NCI-H2029 treated with DMSO at 0.1 percent for 48 hours (cell line): ENCODE data around the gene PPP1R12A.
A peak's percentile ranks its signal among the peaks of the same experiment; 100 is the strongest.

Experiments used
- DNase-seq: peaks from one replicate; lab custom pipeline; 2025; lab: John Stamatoyannopoulos, UW

The PPP1R12A gene

DNA sequence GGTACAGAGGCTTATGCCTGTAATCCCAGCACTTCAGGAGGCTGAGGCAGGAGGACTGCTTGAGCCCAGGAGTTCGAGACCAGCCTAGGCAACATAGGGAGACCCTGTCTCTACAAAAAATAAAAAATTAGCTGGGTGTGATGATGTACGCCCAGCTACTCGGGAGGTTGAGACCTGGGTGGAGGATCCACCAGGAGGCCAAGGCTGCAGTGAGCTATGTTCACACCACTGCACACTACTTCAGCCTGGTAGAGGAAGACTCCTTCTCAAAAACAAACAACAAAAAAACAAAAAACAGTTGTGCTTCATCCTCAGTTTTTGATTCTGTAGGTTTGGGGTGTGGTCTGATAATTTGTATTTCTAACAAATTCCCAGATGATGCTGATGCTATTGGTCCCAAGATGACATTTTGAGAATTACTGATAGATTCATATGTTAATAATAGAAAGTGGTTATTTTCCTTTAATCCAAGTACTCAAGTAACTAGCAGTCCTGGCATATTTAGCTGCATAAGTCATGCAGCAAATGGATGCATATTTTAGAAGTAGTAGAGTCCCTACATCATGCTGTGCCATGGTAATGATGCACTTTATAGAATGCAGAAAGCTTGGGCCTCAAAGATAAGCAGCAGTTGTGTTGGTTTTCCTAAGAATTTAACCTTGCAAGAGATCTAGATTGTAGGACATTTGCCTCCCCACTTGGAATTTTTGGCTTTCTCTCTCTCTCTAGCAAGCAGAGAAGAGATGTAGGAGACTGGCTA is 168.0 kb downstream of the PPP1R12A start:
- DNase-seq, result no peak

DNA sequence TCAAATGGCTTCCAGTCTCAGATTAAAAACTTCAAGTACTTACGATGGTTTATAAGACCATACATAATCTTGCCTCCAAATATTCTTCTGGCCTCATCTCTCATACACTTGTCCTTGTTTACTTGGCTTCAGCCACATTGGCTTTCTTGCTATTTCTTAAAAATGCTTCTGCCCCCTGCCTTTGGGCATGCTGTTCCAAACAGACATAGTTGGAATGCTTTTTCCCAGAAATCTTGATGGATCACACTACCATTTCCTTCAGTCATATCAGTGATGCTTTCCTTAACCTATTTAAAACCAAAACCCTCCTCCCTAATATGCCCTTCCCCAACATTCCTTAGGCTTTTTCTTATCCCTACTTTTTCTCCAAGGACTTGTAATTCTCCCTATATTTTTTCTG is 169.7 kb downstream of the PPP1R12A start:
- no peak for DNase-seq

DNA sequence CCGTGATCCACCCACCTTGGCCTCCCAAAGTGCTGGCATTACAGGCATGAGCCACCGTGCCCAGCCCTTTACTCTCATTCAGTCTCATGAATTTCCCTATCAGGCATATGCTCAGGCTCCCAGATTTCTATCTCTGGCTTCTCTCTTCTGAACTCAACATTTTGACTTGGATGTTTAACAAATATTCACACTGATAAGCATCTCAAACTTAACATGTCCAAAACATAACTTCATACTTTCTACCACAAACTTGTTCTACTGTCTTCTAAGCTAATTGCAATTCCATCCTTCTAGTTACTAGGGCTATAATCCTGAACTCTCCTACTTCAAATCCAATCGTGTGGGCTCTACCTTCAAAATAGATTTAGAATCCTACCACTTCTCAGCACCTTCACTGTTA is 170.3 kb downstream of the PPP1R12A start:
- no peak for DNase-seq

DNA sequence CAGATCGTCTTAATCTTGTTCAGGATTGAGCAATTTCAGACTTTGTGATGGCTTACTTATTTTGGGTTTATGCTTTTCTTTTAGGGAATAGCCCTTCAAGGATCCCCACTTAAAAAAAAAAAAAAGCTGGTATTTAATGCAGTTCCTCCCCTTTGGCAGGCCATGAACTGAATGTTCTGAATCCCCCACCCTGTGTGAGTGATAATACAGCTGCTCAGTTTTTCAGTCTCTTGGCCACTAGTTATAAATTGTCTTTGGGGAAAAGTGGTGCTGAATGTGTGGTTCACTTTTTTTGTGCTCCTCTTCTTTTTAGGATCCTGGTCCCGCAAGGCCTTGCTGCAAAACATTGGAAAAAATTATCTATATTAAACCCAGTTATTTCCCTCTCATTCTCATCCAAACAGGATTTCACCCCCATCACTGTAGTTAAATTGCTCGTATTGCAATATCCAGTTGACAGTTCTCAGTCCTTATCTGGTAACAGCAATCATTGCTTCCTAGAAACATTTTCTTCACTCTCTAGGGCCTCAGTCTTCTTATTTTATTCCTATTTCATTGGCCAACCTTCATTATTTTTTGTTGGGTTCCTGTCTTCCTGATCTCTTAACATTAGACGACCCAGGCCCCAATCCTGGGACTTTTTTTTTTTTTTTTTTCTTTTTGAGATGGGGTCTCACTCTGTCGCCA is 171.0 kb downstream of the PPP1R12A start:
- no peak for DNase-seq

DNA sequence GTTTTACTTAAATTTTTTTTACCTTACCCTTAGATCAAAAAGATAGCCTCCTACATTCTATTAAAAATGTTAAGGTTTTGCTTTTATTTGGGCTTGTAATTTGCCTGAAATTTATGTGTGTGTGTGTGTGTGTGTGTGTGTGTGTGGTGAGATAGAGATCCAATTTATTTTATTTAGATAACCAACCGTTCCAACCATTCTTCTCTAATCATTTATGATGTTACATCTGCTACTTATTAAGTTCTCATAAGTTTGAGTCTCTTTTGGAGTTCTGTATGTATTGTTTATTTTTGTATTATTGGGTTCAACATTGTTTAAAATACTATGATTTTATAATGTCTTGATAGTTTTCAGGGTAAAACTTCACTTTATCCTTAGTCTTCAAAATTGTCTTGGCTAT is 173.6 kb downstream of the PPP1R12A start:
- no peak for DNase-seq

DNA sequence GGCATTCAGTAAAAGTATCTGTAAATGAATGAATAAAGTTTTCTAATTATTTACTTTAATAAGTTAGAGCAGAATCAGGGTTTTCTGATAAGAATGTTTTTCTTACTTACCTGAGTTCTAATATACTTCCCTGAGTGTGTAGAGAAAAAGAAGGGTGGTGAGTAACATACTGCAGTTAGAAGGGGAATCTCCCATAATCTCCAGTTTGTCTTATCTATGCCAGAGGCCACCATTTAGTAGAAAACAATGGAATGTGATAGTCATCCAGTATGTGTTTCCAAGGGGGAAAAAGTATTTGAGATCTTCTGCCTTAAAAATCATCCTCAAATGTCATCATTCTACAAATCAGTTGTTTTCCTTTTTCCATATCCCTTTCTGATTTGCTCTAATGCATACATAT is 187.6 kb downstream of the PPP1R12A start:
- no peak for DNase-seq

DNA sequence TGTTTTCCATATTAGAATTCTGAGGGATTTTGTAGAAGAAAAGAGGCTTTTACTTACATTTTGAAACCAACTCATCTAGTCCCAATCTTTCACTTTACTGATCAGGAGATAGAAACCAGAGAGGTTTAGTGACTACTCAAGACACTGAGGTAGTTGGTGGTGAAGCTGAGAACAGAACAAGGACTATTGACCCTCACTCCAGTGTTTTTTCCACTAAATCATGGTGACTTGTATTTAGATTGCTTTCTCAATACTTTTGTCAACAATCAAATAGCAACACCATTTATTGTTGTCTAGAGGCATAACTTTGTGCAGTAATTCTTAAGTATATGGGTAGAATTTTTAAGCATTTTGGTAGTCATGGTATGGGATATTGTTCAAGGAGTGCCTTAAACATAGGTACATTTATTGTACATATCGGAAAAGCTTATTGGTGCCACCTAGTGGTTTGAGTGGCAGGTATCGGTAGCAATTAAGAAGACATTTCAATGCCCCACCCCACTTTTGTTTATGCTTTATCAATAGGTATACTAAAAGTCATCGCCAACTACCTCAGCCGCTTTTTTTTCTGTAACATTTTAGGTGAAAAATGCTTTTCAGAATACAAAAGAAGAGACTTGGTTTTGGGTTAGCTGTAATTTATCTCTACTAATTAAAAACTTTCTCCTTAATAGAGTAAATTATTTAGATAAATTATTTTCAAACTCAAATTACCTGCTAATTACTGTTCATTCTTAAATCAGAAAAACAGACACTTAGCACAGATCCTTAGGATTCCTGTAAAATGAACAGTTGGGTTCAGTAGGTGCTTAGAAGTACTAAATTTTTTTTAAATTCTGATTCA is 196.8 kb downstream of the PPP1R12A start:
- DNase-seq, result peak; percentile 68

DNA sequence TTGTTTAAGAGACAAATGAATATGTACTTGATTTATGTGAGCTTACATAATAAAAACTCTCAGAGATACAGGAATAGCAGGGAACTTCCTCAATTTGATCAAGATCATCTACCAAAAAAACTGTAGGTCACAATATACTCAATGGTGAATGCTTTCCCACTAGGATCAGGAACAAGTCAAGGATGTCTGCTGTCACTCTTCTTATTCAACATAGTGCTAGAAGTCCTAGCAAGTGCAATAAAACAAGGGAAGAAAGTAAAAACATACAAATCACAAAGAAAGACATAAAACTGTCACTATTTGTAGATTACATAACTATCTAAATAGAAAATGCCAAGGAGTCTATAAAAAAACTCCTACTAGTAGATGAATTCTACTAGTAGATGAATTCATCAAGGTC is 202.3 kb downstream of the PPP1R12A start:
- no peak for DNase-seq

DNA sequence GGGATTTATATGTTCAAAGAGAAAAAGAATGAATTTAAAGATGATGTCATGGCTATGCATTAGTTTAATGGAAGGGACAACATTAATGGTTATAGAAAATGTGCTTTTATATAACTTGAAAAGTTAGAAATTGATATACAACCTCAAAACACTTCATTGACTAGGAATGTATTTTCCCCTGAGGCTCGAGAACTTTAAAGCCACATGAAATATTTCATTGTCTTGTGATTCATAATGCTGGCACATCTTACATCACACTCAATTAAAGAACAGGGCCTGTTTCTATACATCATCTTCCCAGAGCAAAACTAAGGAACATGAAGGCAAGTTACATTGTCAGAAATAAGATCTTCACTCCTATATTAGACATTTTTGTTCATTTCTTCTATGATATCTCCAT is 208.9 kb downstream of the PPP1R12A start:
- no peak for DNase-seq
